ENCODE results near the gene IFIT2. TPM values are rescaled to one million over a fixed set of nuclear protein-coding genes. Genes with fewer than 3 reads are reported as not detected.
"Not testable (repeated sequence)": the region's sequence is repeated elsewhere in the genome, so short reads cannot be mapped to it uniquely, and the experiment has no call there.

The IFIT2 gene
- total RNA-seq, 1 donor from 2014 or later = 4.9 TPM

GRCh38 chr10:89330537-89331212 is 28.8 kb downstream of the IFIT2 start:
- no peak for TF ChIP-seq CTCF (IDR thresholded peaks at IDR 0.05)
- Mint-ChIP-seq H3K4me3 (no peak overlapping the region), H3K36me3 (ENCODE audit: low read depth) (no peaks in the 10 kb centered on the region), H3K9me3 (no peaks in the 10 kb centered on the region), H3K4me1 (peaks cover 74% of the 10 kb centered on the region), H3K27ac (peak overlapping the region; percentile 97), H3K27me3 (no peaks in the 10 kb centered on the region)
- DNase-seq (no peak), ATAC-seq (ENCODE audit: low read depth) (no peak)
- ChIA-PET POLR2A (interaction anchor here (0.6 kb wide), 1 partner anchor 46 kb away, joined by 4 read pairs; no protein-coding TSS in a partner anchor), CTCF (no interaction called here)
- intact Hi-C loops (cut with micrococcal nuclease) = no loop called here

GRCh38 chr10:89331487-89332122 is 29.8 kb downstream of the IFIT2 start:
- Mint-ChIP-seq H3K4me3 (peak overlapping the region; percentile 80), H3K4me1 (peaks cover 74% of the 10 kb centered on the region), H3K27ac (peak overlapping the region; percentile 97)
- ATAC-seq (ENCODE audit: low read depth); H3K36me3 Mint-ChIP-seq (ENCODE audit: low read depth); H3K27me3 Mint-ChIP-seq; DNase-seq; H3K9me3 Mint-ChIP-seq: not testable (repeated sequence)
- ChIA-PET POLR2A (interaction anchor here (0.5 to 1.2 kb wide), 8 partner anchors 27 to 541 kb away, joined by 3 to 6 read pairs (median 3); partner anchors contain the start of genes FAS and IFIT5), CTCF (interaction anchor here (0.9 to 1.0 kb wide), 2 partner anchors 30 to 83 kb away, joined by 3 to 4 read pairs; partner anchors contain the start of genes IFIT2 and IFIT5)
- intact Hi-C loops (cut with micrococcal nuclease) = loop anchor here (1.0 kb wide), 3 partner anchors 30 to 83 kb away; partner anchors contain the start of genes IFIT5 and LIPA

- DNase-seq = no peak
- ChIA-PET POLR2A (interaction anchor here (0.5 to 1.2 kb wide), 7 partner anchors 27 to 541 kb away, joined by 3 to 6 read pairs (median 3); partner anchors contain the start of genes FAS and IFIT5), CTCF (interaction anchor here (0.9 to 1.0 kb wide), 2 partner anchors 30 to 82 kb away, joined by 3 to 4 read pairs; partner anchors contain the start of genes IFIT2 and IFIT5)
- H3K27ac Mint-ChIP-seq = peak overlapping the region; percentile 97
- peaks cover 69% of the 10 kb centered on the region for H3K4me1 Mint-ChIP-seq
- intact Hi-C loops (cut with micrococcal nuclease) = loop anchor here (1.0 kb wide), 3 partner anchors 31 to 82 kb away; partner anchors contain the start of genes IFIT5 and LIPA
- H3K36me3 Mint-ChIP-seq (ENCODE audit: low read depth) = no peaks in the 10 kb centered on the region
- H3K4me3 Mint-ChIP-seq = peak overlapping the region; percentile 80
- ATAC-seq (ENCODE audit: low read depth) = peak; percentile 46
- TF ChIP-seq CTCF (IDR thresholded peaks at IDR 0.05) = no peak
- no peaks in the 10 kb centered on the region for H3K27me3 Mint-ChIP-seq
- H3K9me3 Mint-ChIP-seq = no peaks in the 10 kb centered on the region
These were observed 30.3 kb downstream of the IFIT2 start for GRCh38 chr10:89332123-89332633.

- Mint-ChIP-seq H3K9me3 (no peaks in the 10 kb centered on the region), H3K27ac (peak overlapping the region; percentile 24), H3K36me3 (ENCODE audit: low read depth) (peaks cover 24% of the 10 kb centered on the region), H3K4me3 (no peak overlapping the region), H3K27me3 (no peaks in the 10 kb centered on the region), H3K4me1 (peaks cover 41% of the 10 kb centered on the region)
- no peak for TF ChIP-seq CTCF (IDR thresholded peaks at IDR 0.05)
- ChIA-PET POLR2A (interaction anchor here (0.7 to 0.9 kb wide), 5 partner anchors 12 to 79 kb away, joined by 3 to 8 read pairs (median 4); partner anchors contain the start of gene IFIT5), CTCF (no interaction called here)
- intact Hi-C loops (cut with micrococcal nuclease) = no loop called here
- DNase-seq (no peak), ATAC-seq (ENCODE audit: low read depth) (no peak)
These were observed 33.4 kb downstream of the IFIT2 start for GRCh38 chr10:89335226-89335625.

- ATAC-seq (ENCODE audit: low read depth) = no peak
- intact Hi-C loops (cut with micrococcal nuclease) = no loop called here
- ChIA-PET POLR2A (no interaction called here), CTCF (no interaction called here)
- DNase-seq = no peak
- no peaks in the 10 kb centered on the region for H3K27me3 Mint-ChIP-seq
- H3K27ac Mint-ChIP-seq = no peak overlapping the region
- TF ChIP-seq CTCF (IDR thresholded peaks at IDR 0.05) = no peak
- H3K9me3 Mint-ChIP-seq = no peaks in the 10 kb centered on the region
- peaks cover 28% of the 10 kb centered on the region for H3K36me3 Mint-ChIP-seq (ENCODE audit: low read depth)
- peaks cover 33% of the 10 kb centered on the region for H3K4me1 Mint-ChIP-seq
- H3K4me3 Mint-ChIP-seq = no peak overlapping the region
These were observed 34.4 kb downstream of the IFIT2 start for GRCh38 chr10:89336241-89336640.

Data from activated B cell treated with CpG ODN at 0.5 μM for 24 hours (primary cell).